Type B pancreatic cell (in vitro differentiated cells): ENCODE measurements around the gene SLC3A2. TPM values are rescaled to one million over a fixed set of nuclear protein-coding genes. Genes with fewer than 3 reads are reported as not detected.

Experiments
- DNase-seq: peaks from one replicate; pipeline ENCODE4 v3.0.0; 2021; ENCODE audit warnings: mixed read lengths; ENCODE audit not compliant: unreplicated experiment; ENCODE audit errors: extremely low spot score
- H3K27ac Mint-ChIP-seq: 2 replicates; pipeline ENCODE4 v1.8.0; 2021; ENCODE audit warnings: mild to moderate bottlenecking, mixed read lengths
- H3K27me3 Mint-ChIP-seq: 2 replicates; pipeline ENCODE4 v1.8.0; 2021; ENCODE audit warnings: mixed read lengths
- H3K36me3 Mint-ChIP-seq: 2 replicates; pipeline ENCODE4 v1.8.0; 2021; ENCODE audit warnings: mixed read lengths
- H3K4me1 Mint-ChIP-seq: one replicate; pipeline ENCODE4 v1.8.0; 2021; ENCODE audit warnings: mixed read lengths; ENCODE audit not compliant: unreplicated experiment
- H3K4me3 Mint-ChIP-seq: 2 replicates; pipeline ENCODE4 v1.8.0; 2021; ENCODE audit warnings: mild to moderate bottlenecking, mixed read lengths
- H3K9me3 Mint-ChIP-seq: 2 replicates; pipeline ENCODE4 v1.8.0; 2021; ENCODE audit warnings: mixed read lengths
- total RNA-seq: library from RNA; stranded (reverse); gene quantifications from 2 replicates; pipeline ENCODE4 v1.2.1, GENCODE V29; 2021; ENCODE audit warnings: low replicate concordance
- TF ChIP-seq, protein P1 (sequence below): fragments of 200-600 bp; sonication (generic); conservative IDR thresholded peaks from 2 replicates; pipeline ENCODE4 v1.5.0; 2021; ENCODE audit warnings: antibody characterized with exemption, mild to moderate bottlenecking

Gene SLC3A2
- total RNA-seq, 1 donor from 2014 or later, result 190 TPM

DNA sequence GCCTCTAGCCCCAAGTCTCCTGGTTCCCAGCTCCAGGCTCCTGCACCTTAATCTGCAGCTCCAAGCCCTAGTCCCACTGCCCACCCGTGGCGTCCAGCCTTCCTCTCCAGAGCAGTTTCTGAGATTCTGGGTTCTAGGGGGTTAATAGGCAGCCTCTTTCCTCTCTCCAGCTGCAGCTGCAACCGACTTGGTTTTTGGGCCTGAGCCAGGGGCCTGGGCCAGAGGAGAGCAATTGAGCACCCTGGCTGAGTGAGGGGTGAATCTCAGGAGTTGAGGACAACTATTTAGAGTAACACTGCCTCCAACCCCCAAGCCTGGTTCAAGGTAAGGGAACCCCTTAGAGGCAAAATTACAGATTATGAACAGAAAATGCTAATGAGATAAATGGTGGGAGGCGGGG lies 49.5 kb downstream of the SLC3A2 start:
- H3K36me3 Mint-ChIP-seq, result no peaks in the 10 kb centered on the region
- peaks cover 41% of the 10 kb centered on the region for H3K27me3 Mint-ChIP-seq
- no peak overlapping the region for H3K4me3 Mint-ChIP-seq
- TF ChIP-seq, protein P1, sequence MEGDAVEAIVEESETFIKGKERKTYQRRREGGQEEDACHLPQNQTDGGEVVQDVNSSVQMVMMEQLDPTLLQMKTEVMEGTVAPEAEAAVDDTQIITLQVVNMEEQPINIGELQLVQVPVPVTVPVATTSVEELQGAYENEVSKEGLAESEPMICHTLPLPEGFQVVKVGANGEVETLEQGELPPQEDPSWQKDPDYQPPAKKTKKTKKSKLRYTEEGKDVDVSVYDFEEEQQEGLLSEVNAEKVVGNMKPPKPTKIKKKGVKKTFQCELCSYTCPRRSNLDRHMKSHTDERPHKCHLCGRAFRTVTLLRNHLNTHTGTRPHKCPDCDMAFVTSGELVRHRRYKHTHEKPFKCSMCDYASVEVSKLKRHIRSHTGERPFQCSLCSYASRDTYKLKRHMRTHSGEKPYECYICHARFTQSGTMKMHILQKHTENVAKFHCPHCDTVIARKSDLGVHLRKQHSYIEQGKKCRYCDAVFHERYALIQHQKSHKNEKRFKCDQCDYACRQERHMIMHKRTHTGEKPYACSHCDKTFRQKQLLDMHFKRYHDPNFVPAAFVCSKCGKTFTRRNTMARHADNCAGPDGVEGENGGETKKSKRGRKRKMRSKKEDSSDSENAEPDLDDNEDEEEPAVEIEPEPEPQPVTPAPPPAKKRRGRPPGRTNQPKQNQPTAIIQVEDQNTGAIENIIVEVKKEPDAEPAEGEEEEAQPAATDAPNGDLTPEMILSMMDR, result no peak
- DNase-seq, result no peak
- H3K27ac Mint-ChIP-seq, result no peak overlapping the region
- H3K9me3 Mint-ChIP-seq, result no peaks in the 10 kb centered on the region
- H3K4me1 Mint-ChIP-seq, result peaks cover 34% of the 10 kb centered on the region

DNA sequence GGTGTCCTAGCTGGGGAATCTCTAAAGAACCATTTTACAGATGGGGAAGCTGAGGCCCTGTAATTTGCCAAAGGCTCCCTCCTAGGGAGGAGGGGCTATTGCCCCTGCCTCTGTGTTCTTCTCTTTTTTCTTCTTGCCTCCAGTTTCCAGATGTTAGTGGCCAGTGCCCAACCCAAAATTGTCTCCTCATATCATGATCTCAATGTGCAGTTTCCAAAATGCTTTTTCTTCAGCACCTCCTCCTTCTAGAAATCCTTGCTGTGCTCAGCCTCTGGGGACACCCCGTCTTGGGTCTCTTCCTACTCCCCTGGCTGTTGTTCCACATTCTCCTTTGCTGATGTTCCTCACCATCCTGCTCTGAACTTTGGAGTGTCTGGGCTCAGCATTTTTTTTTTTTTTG lies 50.0 kb downstream of the SLC3A2 start:
- Mint-ChIP-seq H3K4me3 (no peak overlapping the region), H3K27me3 (peaks cover 36% of the 10 kb centered on the region), H3K36me3 (no peaks in the 10 kb centered on the region), H3K27ac (no peak overlapping the region), H3K9me3 (no peaks in the 10 kb centered on the region), H3K4me1 (peaks cover 32% of the 10 kb centered on the region)
- no peak for DNase-seq
- TF ChIP-seq, protein P1, result no peak

DNA sequence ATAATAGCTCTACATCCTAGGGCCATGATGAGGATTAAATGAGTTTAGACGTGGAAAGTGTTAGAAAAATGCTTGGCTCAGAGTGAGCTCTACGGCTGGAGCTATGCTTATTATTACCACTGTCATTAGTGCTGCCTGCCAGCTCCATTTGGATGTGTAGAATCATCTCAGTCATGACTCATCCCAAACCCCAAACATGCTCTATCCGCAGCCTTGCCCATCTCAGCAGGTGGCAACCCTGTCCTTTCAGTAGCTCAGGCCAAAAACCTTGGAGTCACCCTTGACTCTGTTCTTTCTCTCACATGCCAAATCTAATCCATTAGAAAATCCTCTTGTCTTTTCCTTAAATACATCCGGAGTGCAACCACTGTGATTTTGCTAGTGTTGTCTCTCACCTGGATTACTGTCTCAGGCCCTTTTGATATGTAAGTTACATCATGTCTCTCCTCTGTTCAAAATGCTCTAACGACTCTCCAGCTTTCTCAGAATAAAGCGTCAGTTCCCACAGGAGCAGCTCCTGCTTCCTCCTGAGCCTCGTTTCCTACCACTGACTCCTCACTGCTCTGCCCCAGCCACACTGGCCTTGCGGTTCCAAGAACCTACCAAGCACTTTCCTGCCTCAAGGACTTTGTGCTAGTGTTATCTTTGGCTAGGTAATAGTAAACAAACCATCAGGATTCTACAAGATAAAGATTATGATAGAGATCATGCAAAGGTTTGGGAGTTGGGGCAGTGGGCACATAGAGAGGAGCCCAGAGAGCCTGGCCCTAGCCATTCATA lies 51.0 kb downstream of the SLC3A2 start:
- no peak overlapping the region for H3K27ac Mint-ChIP-seq
- peaks cover 26% of the 10 kb centered on the region for H3K27me3 Mint-ChIP-seq
- H3K9me3 Mint-ChIP-seq, result no peaks in the 10 kb centered on the region
- no peak for DNase-seq
- TF ChIP-seq, protein P1, result no peak
- H3K36me3 Mint-ChIP-seq, result no peaks in the 10 kb centered on the region
- peaks cover 30% of the 10 kb centered on the region for H3K4me1 Mint-ChIP-seq
- no peak overlapping the region for H3K4me3 Mint-ChIP-seq

DNA sequence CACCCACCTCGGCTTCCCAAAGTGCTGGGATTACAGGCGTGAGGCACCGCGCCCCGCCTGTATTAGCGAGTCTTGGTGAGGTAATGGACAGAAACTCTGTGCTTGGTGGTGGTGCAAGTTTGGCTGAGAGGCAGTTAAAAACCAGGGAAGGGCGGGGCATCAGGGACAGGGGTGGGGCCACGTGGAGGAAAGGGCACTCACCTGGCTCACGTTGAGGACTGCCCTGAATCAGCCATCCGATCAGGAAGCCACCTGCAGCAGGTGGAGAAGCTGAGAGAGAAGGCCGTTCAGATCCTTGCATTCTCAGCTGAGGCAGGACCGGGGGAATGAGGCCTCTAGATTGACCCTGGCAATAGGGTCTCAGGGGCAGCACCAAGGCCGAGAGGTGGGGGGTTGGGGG lies 52.6 kb downstream of the SLC3A2 start:
- peaks cover 12% of the 10 kb centered on the region for H3K27me3 Mint-ChIP-seq
- peaks cover 20% of the 10 kb centered on the region for H3K4me1 Mint-ChIP-seq
- no peak overlapping the region for H3K4me3 Mint-ChIP-seq
- H3K27ac Mint-ChIP-seq, result no peak overlapping the region
- peaks cover 7% of the 10 kb centered on the region for H3K9me3 Mint-ChIP-seq
- TF ChIP-seq, protein P1, result no peak
- H3K36me3 Mint-ChIP-seq, result peaks cover 4% of the 10 kb centered on the region
- DNase-seq, result no peak

DNA sequence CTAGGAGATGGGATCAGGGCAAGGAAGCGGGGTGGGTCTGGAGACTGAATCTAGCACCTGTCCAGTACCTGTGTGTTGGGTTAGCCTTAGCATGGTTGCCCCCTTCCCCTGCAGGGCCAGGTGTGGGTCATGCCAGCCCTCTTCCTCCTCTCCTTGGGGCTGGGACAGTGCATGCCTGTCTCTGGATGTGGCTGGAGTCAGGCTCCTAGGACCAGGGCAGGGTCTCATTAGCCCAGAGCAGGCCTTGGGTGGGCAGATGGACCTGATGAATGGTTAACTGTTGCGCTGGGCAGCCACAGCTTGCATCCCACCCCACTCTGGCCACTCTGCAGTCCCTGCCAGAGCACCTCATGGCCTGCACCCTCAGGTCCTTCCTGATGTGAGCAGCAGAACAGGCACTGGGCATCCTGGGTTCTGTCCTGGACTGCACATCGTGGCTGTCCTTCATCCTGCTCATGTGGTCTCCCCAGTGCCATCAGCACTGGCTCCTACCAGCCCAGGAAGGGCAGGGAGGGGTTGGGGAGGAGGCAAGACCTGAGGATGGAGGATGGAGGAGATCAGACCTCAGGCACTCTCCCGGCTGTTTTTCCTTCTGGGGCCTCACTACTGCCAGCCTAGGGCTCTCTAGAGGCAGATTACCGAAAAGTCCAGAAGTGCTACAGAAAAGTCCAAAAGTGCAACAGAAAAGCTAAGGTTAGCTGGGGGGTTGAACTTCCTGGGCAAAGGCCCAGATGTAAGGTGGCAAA lies 53.2 kb downstream of the SLC3A2 start:
- Mint-ChIP-seq H3K36me3 (peaks cover 4% of the 10 kb centered on the region), H3K27ac (no peak overlapping the region), H3K4me3 (no peak overlapping the region), H3K9me3 (peaks cover 7% of the 10 kb centered on the region), H3K27me3 (peaks cover 5% of the 10 kb centered on the region), H3K4me1 (peaks cover 14% of the 10 kb centered on the region)
- no peak for DNase-seq
- TF ChIP-seq, protein P1, result no peak
